Measurements from ENCODE around the gene ZNF219. TPM values are rescaled to one million over a fixed set of nuclear protein-coding genes. Genes with fewer than 3 reads are reported as not detected.

Gene ZNF219
- total and polyA plus RNA-seq, 2 of the 13 experiments (the other 11 are each of a cell fraction or from before 2014, with no cell fraction given) = 34.5 to 36.6 TPM

GRCh38 chr14:21054123-21054767 lies 44.2 kb downstream of the ZNF219 start (continued):
- TF ChIP-seq, protein P1, sequence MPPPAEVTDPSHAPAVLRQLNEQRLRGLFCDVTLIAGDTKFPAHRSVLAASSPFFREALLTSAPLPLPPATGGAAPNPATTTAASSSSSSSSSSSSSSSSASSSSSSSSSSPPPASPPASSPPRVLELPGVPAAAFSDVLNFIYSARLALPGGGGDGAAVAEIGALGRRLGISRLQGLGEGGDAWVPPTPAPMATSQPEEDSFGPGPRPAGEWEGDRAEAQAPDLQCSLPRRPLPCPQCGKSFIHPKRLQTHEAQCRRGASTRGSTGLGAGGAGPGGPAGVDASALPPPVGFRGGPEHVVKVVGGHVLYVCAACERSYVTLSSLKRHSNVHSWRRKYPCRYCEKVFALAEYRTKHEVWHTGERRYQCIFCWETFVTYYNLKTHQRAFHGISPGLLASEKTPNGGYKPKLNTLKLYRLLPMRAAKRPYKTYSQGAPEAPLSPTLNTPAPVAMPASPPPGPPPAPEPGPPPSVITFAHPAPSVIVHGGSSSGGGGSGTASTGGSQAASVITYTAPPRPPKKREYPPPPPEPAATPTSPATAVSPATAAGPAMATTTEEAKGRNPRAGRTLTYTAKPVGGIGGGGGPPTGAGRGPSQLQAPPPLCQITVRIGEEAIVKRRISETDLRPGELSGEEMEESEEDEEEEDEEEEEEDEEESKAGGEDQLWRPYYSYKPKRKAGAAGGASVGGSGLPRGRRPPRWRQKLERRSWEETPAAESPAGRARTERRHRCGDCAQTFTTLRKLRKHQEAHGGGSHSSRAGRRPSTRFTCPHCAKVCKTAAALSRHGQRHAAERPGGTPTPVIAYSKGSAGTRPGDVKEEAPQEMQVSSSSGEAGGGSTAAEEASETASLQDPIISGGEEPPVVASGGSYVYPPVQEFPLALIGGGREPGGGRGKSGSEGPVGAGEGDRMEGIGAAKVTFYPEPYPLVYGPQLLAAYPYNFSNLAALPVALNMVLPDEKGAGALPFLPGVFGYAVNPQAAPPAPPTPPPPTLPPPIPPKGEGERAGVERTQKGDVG (CRISPR knock-in tag; IDR thresholded peaks at IDR 0.05; ENCODE audit: borderline replicate concordance) = no peak; the same call in 1 of the 2 replicates
- peak; percentile 98 for TF ChIP-seq MEIS2 (CRISPR knock-in tag; IDR thresholded peaks at IDR 0.05)
- TF ChIP-seq, protein P2, sequence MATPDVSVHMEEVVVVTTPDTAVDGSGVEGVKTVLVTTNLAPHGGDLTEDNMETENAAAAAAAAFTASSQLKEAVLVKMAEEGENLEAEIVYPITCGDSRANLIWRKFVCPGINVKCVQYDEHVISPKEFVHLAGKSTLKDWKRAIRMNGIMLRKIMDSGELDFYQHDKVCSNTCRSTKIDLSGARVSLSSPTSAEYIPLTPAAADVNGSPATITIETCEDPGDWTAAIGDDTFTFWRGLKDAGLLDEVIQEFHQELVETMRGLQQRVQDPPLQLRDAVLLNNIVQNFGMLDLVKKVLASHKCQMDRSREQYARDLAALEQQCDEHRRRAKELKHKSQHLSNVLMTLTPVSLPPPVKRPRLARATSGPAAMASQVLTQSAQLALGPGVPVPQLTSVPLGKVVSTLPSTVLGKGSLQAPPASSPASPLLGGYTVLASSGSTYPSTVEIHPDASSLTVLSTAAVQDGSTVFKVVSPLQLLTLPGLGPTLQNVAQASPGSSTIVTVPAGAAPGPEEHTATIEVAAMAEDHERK (CRISPR knock-in tag; IDR thresholded peaks at IDR 0.05; ENCODE audit: low read depth) = no peak
- TF ChIP-seq, protein P3, sequence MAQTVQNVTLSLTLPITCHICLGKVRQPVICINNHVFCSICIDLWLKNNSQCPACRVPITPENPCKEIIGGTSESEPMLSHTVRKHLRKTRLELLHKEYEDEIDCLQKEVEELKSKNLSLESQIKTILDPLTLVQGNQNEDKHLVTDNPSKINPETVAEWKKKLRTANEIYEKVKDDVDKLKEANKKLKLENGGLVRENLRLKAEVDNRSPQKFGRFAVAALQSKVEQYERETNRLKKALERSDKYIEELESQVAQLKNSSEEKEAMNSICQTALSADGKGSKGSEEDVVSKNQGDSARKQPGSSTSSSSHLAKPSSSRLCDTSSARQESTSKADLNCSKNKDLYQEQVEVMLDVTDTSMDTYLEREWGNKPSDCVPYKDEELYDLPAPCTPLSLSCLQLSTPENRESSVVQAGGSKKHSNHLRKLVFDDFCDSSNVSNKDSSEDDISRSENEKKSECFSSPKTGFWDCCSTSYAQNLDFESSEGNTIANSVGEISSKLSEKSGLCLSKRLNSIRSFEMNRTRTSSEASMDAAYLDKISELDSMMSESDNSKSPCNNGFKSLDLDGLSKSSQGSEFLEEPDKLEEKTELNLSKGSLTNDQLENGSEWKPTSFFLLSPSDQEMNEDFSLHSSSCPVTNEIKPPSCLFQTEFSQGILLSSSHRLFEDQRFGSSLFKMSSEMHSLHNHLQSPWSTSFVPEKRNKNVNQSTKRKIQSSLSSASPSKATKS (CRISPR knock-in tag; IDR thresholded peaks at IDR 0.05) = no peak; the same call in 1 of the 2 replicates
- no peak for TF ChIP-seq PCBP1 (IDR thresholded peaks at IDR 0.05; ENCODE audit: borderline replicate concordance, low read depth, low read length)
- no peak for TF ChIP-seq RARG (CRISPR knock-in tag; IDR thresholded peaks at IDR 0.05; ENCODE audit: low read depth)
- peak; percentile 67; the same call in 1 of the 2 replicates for TF ChIP-seq ZNF691 (CRISPR knock-in tag; IDR thresholded peaks at IDR 0.05; ENCODE audit: borderline replicate concordance, low read depth)
- no peak for TF ChIP-seq ZSCAN20 (CRISPR knock-in tag; IDR thresholded peaks at IDR 0.05; ENCODE audit: borderline replicate concordance)
- TF ChIP-seq BCLAF1 (IDR thresholded peaks at IDR 0.05) = no peak
- no peak for TF ChIP-seq ZNF468 (CRISPR knock-in tag; IDR thresholded peaks at IDR 0.05)
- TF ChIP-seq TBX3 (IDR thresholded peaks at IDR 0.05; ENCODE audit: borderline replicate concordance) = peak; percentile 98
- TF ChIP-seq NFE2L1 (CRISPR knock-in tag; IDR thresholded peaks at IDR 0.05; ENCODE audit: borderline replicate concordance) = no peak
- TF ChIP-seq ZNF766 (CRISPR knock-in tag; IDR thresholded peaks at IDR 0.05; ENCODE audit: borderline replicate concordance) = 0 out of 2 replicates have a peak, but pooled peaks have one; percentile 40
- no peak for TF ChIP-seq CREB3 (CRISPR knock-in tag; IDR thresholded peaks at IDR 0.05)
- TF ChIP-seq ZNF589 (CRISPR knock-in tag; conservative IDR thresholded peaks at IDR 0.05) = peak; percentile 77; the same call in 1 of the 2 replicates
- TF ChIP-seq NFKB2 (CRISPR knock-in tag; IDR thresholded peaks at IDR 0.05; ENCODE audit: borderline replicate concordance) = no peak

Measured in HepG2 (cell line).